IPS-NIHi7 (cell line): ENCODE data around the gene PLEK.
A peak's percentile ranks its signal among the peaks of the same experiment; 100 is the strongest.
"Not testable (repeated sequence)": the region's sequence is repeated elsewhere in the genome, so short reads cannot be mapped to it uniquely, and the experiment has no call there.

ENCODE experiments used
- DNase-seq: peaks from one replicate; pipeline ENCODE4 v3.0.0; 2012; ENCODE audit warnings: mixed read lengths; ENCODE audit errors: extremely low spot score

Gene PLEK

GRCh38 chr2:68441179-68441993, 76.3 kb downstream of the PLEK start:
- DNase-seq: peak; percentile 68

GRCh38 chr2:68441994-68442322, 76.9 kb downstream of the PLEK start:
- no peak for DNase-seq

- not testable (repeated sequence) for DNase-seq
Observed at GRCh38 chr2:68446425-68446824, 81.3 kb downstream of the PLEK start.
